HT1080 (cell line): ENCODE data around the gene CUX1. TPM values are rescaled to one million over a fixed set of nuclear protein-coding genes. Genes with fewer than 3 reads are reported as not detected.

Source experiments
- DNase-seq: peaks from one replicate; pipeline ENCODE4 v3.0.0-alpha.2; 2015; ENCODE audit warnings: low read depth
- total RNA-seq: library from RNA; depleted of rRNA; stranded (reverse); fragments of >200 nt; shearing (Covaris generic); gene quantifications from 2 replicates; pipeline ENCODE4 v1.2.3, GENCODE V29; 2014

The CUX1 gene
- total RNA-seq, 1 experiment from 2014 or later, result 21.2 TPM

DNA sequence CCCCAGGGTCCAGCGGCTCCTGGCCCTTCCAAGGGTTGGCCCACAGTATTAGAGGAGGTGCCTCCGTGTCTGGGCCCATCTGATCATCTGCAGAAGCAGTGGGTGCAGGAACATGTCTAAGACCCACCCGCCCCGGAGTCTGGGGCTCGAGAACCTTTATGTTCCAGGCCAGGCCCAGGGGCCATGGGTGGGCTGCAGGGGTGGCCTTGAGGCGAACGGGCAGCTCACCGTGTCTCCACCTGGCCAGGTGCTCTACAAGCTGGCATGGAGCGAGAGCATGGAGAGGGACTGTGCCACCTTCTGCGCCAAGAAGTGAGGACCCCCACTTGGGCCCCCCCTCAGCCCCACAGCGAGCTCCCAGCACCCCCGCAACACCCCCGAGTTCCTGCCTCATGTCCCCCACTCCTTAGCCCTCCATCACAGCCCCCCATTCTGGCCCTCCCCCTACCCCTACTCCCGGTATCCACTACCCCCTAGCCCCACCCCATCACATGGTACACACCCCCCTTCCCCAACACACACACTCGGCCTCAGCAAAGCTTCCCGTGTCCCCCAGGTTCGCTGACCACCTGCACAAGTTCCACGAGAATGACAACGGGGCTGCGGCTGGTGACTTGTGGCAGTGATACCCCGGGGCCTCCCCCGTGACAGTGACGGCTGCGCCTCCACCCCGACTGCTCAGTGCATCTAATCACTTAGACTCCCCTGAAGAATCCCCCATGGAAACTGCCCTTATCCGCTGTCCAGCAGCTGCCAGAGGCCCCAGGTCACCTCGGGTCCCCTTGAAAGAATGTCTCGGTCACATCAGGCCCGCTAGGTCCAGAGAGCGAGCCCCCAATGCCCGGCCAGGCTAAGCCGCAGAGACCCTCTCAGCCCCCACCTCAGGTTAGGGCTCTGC lies 465.3 kb downstream of the CUX1 start:
- DNase-seq, result no peak

- no peak for DNase-seq
These were observed 466.2 kb downstream of the CUX1 start for GRCh38 chr7:102283477-102284189.

DNA sequence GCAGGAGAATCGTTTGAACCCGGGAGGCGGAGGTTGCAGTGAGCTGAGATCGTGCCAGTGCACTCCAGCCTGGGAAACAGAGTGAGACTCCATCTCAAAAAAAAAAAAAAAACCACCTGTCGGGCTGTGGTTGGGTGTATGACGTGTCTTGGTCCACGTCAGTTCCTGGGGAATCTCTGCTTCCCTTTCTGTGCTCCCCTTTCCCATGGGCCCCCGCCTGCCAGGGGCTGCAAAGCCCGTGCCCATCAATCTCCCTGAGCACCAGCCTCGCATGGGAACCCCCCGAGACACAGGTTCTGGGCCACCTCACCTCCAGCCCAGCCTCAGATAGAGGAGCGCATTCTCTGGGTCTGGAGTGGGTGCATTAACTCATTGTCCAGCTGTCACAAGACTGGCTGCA lies 467.0 kb downstream of the CUX1 start:
- peak; percentile 75 for DNase-seq

GRCh38 chr7:102284891-102285539 lies 467.6 kb downstream of the CUX1 start:
- no peak for DNase-seq

DNA sequence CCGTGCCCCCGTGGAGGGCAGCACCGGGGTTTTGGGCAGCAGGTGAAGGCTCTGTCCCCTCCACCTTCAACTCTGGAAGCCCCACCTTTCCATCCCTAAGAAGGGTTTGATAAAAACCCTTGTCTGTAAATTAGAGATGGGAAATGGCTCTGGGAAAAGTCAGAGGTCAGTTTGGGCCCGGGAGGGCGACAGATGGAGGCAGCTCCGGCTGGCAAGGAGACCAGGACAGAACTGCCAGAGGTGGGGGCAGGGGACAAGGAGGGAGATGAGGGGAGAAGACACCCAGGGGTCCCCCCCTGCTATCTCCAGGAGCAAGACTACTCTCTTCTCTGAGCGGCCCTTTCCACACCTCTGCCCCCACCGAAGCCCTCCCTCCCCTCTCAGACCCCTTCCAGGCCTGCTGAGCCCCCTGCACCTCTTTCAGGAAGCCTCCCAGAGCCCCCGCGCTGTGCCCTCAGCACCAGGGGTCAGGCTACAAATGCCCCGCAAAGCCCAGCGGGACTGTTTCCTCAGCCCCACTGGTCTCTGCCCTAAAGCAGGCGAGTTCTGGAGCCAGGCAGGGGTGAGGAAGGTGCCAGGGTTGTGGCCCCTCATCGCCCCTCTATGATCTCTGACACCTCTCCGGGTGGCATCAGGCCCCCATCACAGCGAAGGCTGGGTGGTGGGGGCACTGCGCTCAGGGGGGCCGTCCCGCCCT lies 468.3 kb downstream of the CUX1 start:
- DNase-seq, result no peak

- peak; percentile 39 for DNase-seq
These were observed 469.0 kb downstream of the CUX1 start, which contains the start of gene SH2B2 for GRCh38 chr7:102286237-102287110. Gene SH2B2, plus strand, starts transcription at chr7:102286868. Its CDS starts 13,683 bp downstream, at chr7:102300551.

GRCh38 chr7:102287111-102287980 lies 469.9 kb downstream of the CUX1 start:
- no peak for DNase-seq

DNA sequence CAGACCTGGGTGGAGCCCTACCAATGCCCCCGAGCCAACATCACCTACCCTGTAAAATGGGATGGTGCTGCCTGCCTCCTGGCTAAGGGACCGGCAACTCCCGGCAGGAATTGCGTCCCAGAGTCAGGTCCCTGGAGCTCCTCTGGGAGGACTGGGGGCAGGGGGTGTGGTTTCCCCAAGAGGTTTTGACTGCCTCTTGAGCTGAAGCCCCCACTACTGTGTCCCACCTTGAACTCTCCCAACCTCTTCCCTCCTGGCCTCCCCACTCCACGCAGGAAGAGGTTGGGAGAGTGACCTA lies 470.5 kb downstream of the CUX1 start:
- no peak for DNase-seq

DNA sequence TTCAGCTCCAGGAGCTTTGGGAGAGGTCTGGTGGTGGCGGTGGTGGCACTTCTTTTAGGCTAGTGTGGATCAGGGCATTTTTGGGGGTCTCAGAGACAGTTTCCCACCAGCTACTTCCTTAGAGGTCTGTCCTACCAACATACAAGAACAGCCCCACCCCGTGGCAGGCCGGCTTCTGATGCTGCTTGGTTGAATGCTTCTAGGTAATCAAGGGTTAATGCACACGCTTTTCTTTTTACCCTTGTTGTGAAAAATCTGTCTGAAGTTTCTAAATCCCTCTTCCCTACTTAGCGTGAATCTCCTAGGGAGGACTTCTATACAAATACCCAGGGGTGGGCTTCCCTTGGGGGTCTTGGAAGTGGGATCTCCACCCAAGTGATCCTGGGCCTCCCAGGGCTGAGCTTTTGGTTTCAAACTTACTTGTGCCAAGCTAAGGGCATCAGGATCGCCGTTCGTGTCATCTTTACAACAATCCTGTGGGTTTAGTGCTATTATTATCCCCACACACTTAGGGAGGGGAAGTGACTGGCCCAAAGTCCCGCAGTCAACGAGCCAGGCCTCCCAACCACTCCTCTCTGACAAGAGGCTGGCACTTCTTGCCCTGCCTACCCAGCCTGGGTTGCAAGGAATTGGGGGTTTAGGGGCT lies 471.0 kb downstream of the CUX1 start:
- no peak for DNase-seq

GRCh38 chr7:102289057-102289456 lies 471.6 kb downstream of the CUX1 start:
- no peak for DNase-seq

- DNase-seq, result no peak
These were observed 473.9 kb downstream of the CUX1 start for GRCh38 chr7:102291056-102291915.

- DNase-seq, result no peak
These were observed 474.5 kb downstream of the CUX1 start for GRCh38 chr7:102291916-102292267.

- DNase-seq, result no peak
These were observed 475.7 kb downstream of the CUX1 start for GRCh38 chr7:102292813-102293798.

- no peak for DNase-seq
These were observed 477.2 kb downstream of the CUX1 start for GRCh38 chr7:102294589-102294988.

DNA sequence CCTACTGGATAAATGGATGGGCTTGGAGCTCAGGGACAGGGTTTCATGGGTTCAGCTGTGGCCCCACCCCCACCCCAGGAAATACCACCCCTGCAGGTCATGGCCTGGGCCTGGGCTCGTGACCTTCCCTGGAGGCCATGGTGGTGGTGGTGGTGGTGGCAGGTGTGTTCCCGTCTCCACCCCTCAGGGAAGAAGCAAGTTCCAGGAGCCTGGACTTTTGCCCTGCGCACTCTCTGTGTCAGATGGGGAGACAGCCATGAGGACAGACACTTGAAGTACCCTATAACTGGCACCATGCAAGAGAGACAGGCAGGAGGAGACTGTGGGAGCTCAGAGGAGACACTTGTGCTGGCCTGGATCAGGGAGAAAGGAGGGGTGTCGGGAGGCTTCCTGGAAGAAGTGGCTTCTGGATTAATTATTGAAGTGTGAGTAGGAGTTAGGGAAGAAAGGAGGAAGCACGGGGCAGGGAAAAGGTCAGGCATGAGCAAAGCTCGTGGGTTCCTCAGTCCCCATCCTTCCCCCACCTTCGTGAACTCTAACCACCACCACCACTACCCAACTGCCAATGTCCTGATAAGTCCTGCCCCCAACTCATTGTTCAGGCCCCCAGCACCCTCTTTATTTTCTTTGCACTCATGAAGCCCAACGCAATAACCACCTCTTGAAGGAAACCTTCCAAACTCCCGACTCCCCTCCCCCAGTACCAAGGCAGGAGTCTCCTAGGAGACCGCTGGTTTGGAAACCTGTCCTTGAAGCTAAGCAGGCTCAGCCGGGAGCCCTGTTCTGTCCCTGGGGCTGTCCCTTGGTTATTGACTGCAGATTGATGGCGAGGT lies 478.1 kb downstream of the CUX1 start:
- no peak for DNase-seq

DNA sequence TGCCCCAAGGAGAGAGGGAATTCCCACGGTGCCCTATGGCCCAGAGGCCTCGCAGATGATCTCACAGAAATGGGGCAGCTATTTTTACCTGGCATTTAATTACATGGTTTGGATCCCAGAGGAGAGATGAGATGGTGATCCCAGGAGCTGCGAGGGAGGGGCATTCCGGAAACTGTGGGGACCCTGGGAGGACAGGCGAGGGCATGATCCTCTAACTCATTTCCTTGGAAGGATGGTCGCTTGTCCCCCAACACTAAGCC lies 478.7 kb downstream of the CUX1 start:
- no peak for DNase-seq
